HEK293 (cell line): ENCODE data around the gene ZSCAN25.

Experiments
- BCL11A ChIP-seq: fragments of 450-650 bp; formaldehyde crosslinking; IDR thresholded peaks from 2 replicates; pipeline ENCODE4 v1.5.1; 2016; ENCODE audit warnings: low read depth, missing biosample characterization, missing genetic modification characterization
- TCF7L2 ChIP-seq: IDR thresholded peaks from 2 replicates; pipeline ENCODE4 v1.6.1; 2011; ENCODE audit warnings: low read depth, mild to moderate bottlenecking, inconsistent platforms, low read length, moderate library complexity, borderline replicate concordance
- ZNF121 ChIP-seq: fragments of 450-650 bp; formaldehyde crosslinking; IDR thresholded peaks from 2 replicates; pipeline ENCODE4 v1.5.1; 2016; ENCODE audit warnings: missing biosample characterization, missing genetic modification characterization
- ZNF19 ChIP-seq: fragments of 450-650 bp; formaldehyde crosslinking; IDR thresholded peaks from 2 replicates; pipeline ENCODE4; 2016; ENCODE audit warnings: missing biosample characterization, missing genetic modification characterization, low read depth
- ZNF221 ChIP-seq: fragments of 450-650 bp; formaldehyde crosslinking; IDR thresholded peaks from 2 replicates; pipeline ENCODE4 v1.5.1; 2017; ENCODE audit warnings: missing biosample characterization, missing genetic modification characterization, borderline replicate concordance
- ZXDB ChIP-seq: fragments of 450-650 bp; formaldehyde crosslinking; IDR thresholded peaks from 2 replicates; pipeline ENCODE4 v1.5.1; 2016; ENCODE audit warnings: missing biosample characterization, missing genetic modification characterization
- TF ChIP-seq, protein P1 (sequence below): fragments of 450-650 bp; formaldehyde crosslinking; IDR thresholded peaks from 2 replicates; pipeline ENCODE4 v1.5.1; 2016; ENCODE audit warnings: missing biosample characterization, missing genetic modification characterization
- TF ChIP-seq, protein P2 (sequence below): fragments of 450-650 bp; formaldehyde crosslinking; IDR thresholded peaks from 2 replicates; pipeline ENCODE4 v1.5.1; 2016; ENCODE audit warnings: missing biosample characterization, missing genetic modification characterization
- TF ChIP-seq, protein P3 (sequence below): fragments of 450-650 bp; formaldehyde crosslinking; IDR thresholded peaks from 2 replicates; pipeline ENCODE4 v1.5.1; 2017; ENCODE audit warnings: missing biosample characterization, missing genetic modification characterization

DNA sequence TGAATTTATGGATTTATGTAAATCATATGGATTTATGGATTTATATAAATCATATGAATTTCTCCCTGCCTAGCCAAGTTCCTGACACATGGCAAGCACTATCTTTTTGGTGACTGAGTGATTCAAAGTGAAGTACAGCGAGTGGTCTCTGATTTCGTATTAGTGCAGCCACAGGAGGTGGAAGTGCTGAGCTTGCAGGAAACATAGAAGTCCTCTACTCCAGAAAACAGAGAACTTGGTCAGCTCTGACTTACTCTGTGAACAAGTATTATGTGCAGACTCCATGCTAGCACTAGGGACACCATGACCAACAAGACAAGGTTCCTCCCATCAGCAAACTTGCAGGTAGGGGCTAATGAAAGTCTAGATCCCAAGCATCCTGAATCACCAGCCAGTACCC, 34.5 kb downstream of the ZSCAN25 start:
- TF ChIP-seq, protein P1, sequence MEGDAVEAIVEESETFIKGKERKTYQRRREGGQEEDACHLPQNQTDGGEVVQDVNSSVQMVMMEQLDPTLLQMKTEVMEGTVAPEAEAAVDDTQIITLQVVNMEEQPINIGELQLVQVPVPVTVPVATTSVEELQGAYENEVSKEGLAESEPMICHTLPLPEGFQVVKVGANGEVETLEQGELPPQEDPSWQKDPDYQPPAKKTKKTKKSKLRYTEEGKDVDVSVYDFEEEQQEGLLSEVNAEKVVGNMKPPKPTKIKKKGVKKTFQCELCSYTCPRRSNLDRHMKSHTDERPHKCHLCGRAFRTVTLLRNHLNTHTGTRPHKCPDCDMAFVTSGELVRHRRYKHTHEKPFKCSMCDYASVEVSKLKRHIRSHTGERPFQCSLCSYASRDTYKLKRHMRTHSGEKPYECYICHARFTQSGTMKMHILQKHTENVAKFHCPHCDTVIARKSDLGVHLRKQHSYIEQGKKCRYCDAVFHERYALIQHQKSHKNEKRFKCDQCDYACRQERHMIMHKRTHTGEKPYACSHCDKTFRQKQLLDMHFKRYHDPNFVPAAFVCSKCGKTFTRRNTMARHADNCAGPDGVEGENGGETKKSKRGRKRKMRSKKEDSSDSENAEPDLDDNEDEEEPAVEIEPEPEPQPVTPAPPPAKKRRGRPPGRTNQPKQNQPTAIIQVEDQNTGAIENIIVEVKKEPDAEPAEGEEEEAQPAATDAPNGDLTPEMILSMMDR (tag by site-specific recombination) = no peak
- TF ChIP-seq ZNF221 (tag by site-specific recombination) (no peak), ZNF121 (tag by site-specific recombination) (no peak), BCL11A (tag by site-specific recombination) (no peak), ZXDB (no peak), TCF7L2 (no peak), ZNF19 (tag by site-specific recombination) (no peak)
- TF ChIP-seq, protein P2, sequence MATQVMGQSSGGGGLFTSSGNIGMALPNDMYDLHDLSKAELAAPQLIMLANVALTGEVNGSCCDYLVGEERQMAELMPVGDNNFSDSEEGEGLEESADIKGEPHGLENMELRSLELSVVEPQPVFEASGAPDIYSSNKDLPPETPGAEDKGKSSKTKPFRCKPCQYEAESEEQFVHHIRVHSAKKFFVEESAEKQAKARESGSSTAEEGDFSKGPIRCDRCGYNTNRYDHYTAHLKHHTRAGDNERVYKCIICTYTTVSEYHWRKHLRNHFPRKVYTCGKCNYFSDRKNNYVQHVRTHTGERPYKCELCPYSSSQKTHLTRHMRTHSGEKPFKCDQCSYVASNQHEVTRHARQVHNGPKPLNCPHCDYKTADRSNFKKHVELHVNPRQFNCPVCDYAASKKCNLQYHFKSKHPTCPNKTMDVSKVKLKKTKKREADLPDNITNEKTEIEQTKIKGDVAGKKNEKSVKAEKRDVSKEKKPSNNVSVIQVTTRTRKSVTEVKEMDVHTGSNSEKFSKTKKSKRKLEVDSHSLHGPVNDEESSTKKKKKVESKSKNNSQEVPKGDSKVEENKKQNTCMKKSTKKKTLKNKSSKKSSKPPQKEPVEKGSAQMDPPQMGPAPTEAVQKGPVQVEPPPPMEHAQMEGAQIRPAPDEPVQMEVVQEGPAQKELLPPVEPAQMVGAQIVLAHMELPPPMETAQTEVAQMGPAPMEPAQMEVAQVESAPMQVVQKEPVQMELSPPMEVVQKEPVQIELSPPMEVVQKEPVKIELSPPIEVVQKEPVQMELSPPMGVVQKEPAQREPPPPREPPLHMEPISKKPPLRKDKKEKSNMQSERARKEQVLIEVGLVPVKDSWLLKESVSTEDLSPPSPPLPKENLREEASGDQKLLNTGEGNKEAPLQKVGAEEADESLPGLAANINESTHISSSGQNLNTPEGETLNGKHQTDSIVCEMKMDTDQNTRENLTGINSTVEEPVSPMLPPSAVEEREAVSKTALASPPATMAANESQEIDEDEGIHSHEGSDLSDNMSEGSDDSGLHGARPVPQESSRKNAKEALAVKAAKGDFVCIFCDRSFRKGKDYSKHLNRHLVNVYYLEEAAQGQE = no peak
- TF ChIP-seq, protein P3, sequence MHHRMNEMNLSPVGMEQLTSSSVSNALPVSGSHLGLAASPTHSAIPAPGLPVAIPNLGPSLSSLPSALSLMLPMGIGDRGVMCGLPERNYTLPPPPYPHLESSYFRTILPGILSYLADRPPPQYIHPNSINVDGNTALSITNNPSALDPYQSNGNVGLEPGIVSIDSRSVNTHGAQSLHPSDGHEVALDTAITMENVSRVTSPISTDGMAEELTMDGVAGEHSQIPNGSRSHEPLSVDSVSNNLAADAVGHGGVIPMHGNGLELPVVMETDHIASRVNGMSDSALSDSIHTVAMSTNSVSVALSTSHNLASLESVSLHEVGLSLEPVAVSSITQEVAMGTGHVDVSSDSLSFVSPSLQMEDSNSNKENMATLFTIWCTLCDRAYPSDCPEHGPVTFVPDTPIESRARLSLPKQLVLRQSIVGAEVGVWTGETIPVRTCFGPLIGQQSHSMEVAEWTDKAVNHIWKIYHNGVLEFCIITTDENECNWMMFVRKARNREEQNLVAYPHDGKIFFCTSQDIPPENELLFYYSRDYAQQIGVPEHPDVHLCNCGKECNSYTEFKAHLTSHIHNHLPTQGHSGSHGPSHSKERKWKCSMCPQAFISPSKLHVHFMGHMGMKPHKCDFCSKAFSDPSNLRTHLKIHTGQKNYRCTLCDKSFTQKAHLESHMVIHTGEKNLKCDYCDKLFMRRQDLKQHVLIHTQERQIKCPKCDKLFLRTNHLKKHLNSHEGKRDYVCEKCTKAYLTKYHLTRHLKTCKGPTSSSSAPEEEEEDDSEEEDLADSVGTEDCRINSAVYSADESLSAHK (tag by site-specific recombination) = no peak
